GM23248 (cell line): ENCODE data around the gene XRRA1.

Experiments
- EZH2 ChIP-seq: fragments of 200-600 bp; sonication (generic); IDR thresholded peaks from 2 replicates; pipeline ENCODE4 v1.6.1; 2018; ENCODE audit warnings: antibody characterized with exemption, mild to moderate bottlenecking; ENCODE audit not compliant: insufficient read depth, poor library complexity, severe bottlenecking
- EZH2phosphoT487 ChIP-seq: fragments of 200-600 bp; sonication (generic); IDR thresholded peaks from 2 replicates; pipeline ENCODE4 v1.6.1; 2018; ENCODE audit warnings: antibody characterized with exemption, moderate library complexity, mild to moderate bottlenecking, low read depth; ENCODE audit not compliant: insufficient read depth

GRCh38 chr11:74863410-74863809, 85.5 kb downstream of the XRRA1 start:
- TF ChIP-seq EZH2phosphoT487: no peak
- no peak for TF ChIP-seq EZH2
